MM.1S (cell line): ENCODE data around the gene RGS13.

Source experiments
- DNase-seq: peaks from one replicate; pipeline ENCODE4 v3.0.0-alpha.2; 2015
- H2AFZ ChIP-seq: fragments of 300-600 bp; sonication (generic); 2 replicates; pipeline ENCODE4 v1.6.0; 2016; ENCODE audit warnings: antibody characterized with exemption, low read length
- H3F3A ChIP-seq: fragments of 300-600 bp; sonication (generic); 2 replicates; pipeline ENCODE4 v1.6.1; 2016; ENCODE audit warnings: mild to moderate bottlenecking, antibody characterized with exemption, low read length, moderate library complexity, mixed read lengths; ENCODE audit not compliant: insufficient read depth
- H3K27ac ChIP-seq: fragments of 300-600 bp; sonication (generic); 2 replicates; pipeline ENCODE4 v1.5.1; 2016; ENCODE audit warnings: mild to moderate bottlenecking, low read length
- H3K27me3 ChIP-seq: fragments of 300-600 bp; sonication (generic); replicated peaks from 2 replicates; pipeline ENCODE4 v1.6.0; 2016; ENCODE audit warnings: low read length; ENCODE audit not compliant: insufficient read depth
- H3K36me3 ChIP-seq: fragments of 300-600 bp; sonication (generic); replicated peaks from 2 replicates; pipeline ENCODE4 v1.6.1; 2016; ENCODE audit warnings: mild to moderate bottlenecking, low read length, mixed read lengths; ENCODE audit not compliant: insufficient read depth
- H3K4me1 ChIP-seq: fragments of 300-600 bp; sonication (generic); 2 replicates; pipeline ENCODE4 v1.6.1; 2016; ENCODE audit warnings: low read length, mixed read lengths
- H3K4me2 ChIP-seq: fragments of 300-600 bp; sonication (generic); 2 replicates; pipeline ENCODE4 v1.6.0; 2016; ENCODE audit warnings: low read depth, low read length
- H3K4me3 ChIP-seq: fragments of 300-600 bp; sonication (generic); 2 replicates; pipeline ENCODE4 v1.5.1; 2016; ENCODE audit warnings: low read length, mixed read lengths
- H3K79me2 ChIP-seq: fragments of 300-600 bp; sonication (generic); 2 replicates; pipeline ENCODE4 v1.6.1; 2016; ENCODE audit warnings: mixed run types, low read length, mixed read lengths
- H3K9ac ChIP-seq: fragments of 300-600 bp; sonication (generic); 2 replicates; pipeline ENCODE4 v1.6.1; 2016; ENCODE audit warnings: low read length, mixed read lengths
- H3K9me2 ChIP-seq: fragments of 300-600 bp; sonication (generic); replicated peaks from 2 replicates; pipeline ENCODE4 v1.6.1; 2016; ENCODE audit warnings: mild to moderate bottlenecking, low read length, mixed read lengths; ENCODE audit not compliant: insufficient read depth
- H3K9me3 ChIP-seq: fragments of 300-600 bp; sonication (generic); replicated peaks from 2 replicates; pipeline ENCODE4 v1.6.1; 2016; ENCODE audit warnings: mild to moderate bottlenecking, low read length, mixed read lengths; ENCODE audit not compliant: insufficient read depth
- H4K20me1 ChIP-seq: fragments of 300-600 bp; sonication (generic); 2 replicates; pipeline ENCODE4 v1.6.1; 2016; ENCODE audit warnings: mild to moderate bottlenecking, low read length, moderate library complexity, mixed read lengths; ENCODE audit not compliant: insufficient read depth
- CTCF ChIP-seq: fragments of 300-600 bp; sonication (generic); IDR thresholded peaks from 2 replicates; pipeline ENCODE4 v1.5.1; 2016; ENCODE audit warnings: antibody characterized with exemption, low read length, mixed read lengths
- EZH2 ChIP-seq: fragments of 300-600 bp; sonication (generic); optimal IDR thresholded peaks from 2 replicates; pipeline ENCODE3; 2017; ENCODE audit warnings: low read depth, mild to moderate bottlenecking, antibody characterized with exemption, low read length, mixed read lengths
- EZH2phosphoT487 ChIP-seq: fragments of 300-600 bp; sonication (generic); IDR thresholded peaks from 2 replicates; pipeline ENCODE4 v1.6.1; 2018; ENCODE audit warnings: antibody characterized with exemption, low read length

RGS13 gene

GRCh38 chr1:192698731-192699130 is 62.8 kb downstream of the RGS13 start:
- Histone ChIP-seq H3K27ac (no peak overlapping the region), H3K4me1 (peaks cover 6% of the 10 kb centered on the region), H3K79me2 (no peaks in the 10 kb centered on the region), H2AFZ (no peak overlapping the region), H3K9me2 (no peaks in the 10 kb centered on the region), H3F3A (0 out of 2 replicates have a peak, but pooled peaks cover 3% of the 10 kb centered on the region), H3K36me3 (no peaks in the 10 kb centered on the region), H3K9me3 (no peaks in the 10 kb centered on the region), H3K4me2 (no peak overlapping the region), H3K9ac (no peak overlapping the region), H4K20me1 (no peaks in the 10 kb centered on the region), H3K27me3 (no peaks in the 10 kb centered on the region), H3K4me3 (no peak overlapping the region)
- no peak for TF ChIP-seq EZH2phosphoT487
- no peak for TF ChIP-seq EZH2
- TF ChIP-seq CTCF: no peak
- no peak for DNase-seq

GRCh38 chr1:192700834-192701271 is 64.9 kb downstream of the RGS13 start:
- TF ChIP-seq CTCF (no peak), EZH2 (no peak), EZH2phosphoT487 (no peak)
- Histone ChIP-seq H3K4me3 (no peak overlapping the region), H3K4me2 (no peak overlapping the region), H3K4me1 (peaks cover 13% of the 10 kb centered on the region), H3K9me3 (no peaks in the 10 kb centered on the region), H3K36me3 (no peaks in the 10 kb centered on the region), H3F3A (0 out of 2 replicates have a peak, but pooled peaks cover 5% of the 10 kb centered on the region), H2AFZ (no peak overlapping the region), H3K27ac (no peak overlapping the region), H3K9ac (no peak overlapping the region), H3K9me2 (no peaks in the 10 kb centered on the region), H3K79me2 (no peaks in the 10 kb centered on the region), H4K20me1 (no peaks in the 10 kb centered on the region), H3K27me3 (peaks cover 12% of the 10 kb centered on the region; the same call in 1 of the 2 replicates)
- DNase-seq: no peak

- no peaks in the 10 kb centered on the region for H3K79me2 ChIP-seq
- no peak overlapping the region for H2AFZ ChIP-seq
- TF ChIP-seq EZH2: no peak
- TF ChIP-seq EZH2phosphoT487: no peak
- no peak for TF ChIP-seq CTCF
- no peaks in the 10 kb centered on the region for H3K9me3 ChIP-seq
- no peak for DNase-seq
- no peaks in the 10 kb centered on the region for H3K9me2 ChIP-seq
- H3K27ac ChIP-seq: no peak overlapping the region
- H3K4me3 ChIP-seq: no peak overlapping the region
- no peaks in the 10 kb centered on the region for H4K20me1 ChIP-seq
- H3F3A ChIP-seq: 0 out of 2 replicates have a peak, but pooled peaks cover 5% of the 10 kb centered on the region
- no peak overlapping the region for H3K9ac ChIP-seq
- H3K36me3 ChIP-seq: no peaks in the 10 kb centered on the region
- peaks cover 13% of the 10 kb centered on the region for H3K4me1 ChIP-seq
- H3K4me2 ChIP-seq: no peak overlapping the region
- peaks cover 12% of the 10 kb centered on the region; the same call in 1 of the 2 replicates for H3K27me3 ChIP-seq
Observed at GRCh38 chr1:192702212-192702902, 66.4 kb downstream of the RGS13 start.
